GM10847 (cell line): Measurements from ENCODE around the gene SNTG2.

ENCODE experiments used
- POLR2A ChIP-seq: IDR thresholded peaks from 2 replicates; pipeline ENCODE4 v1.6.1; 2011; ENCODE audit not compliant: insufficient read length; ENCODE audit errors: extremely low read depth

Gene SNTG2

DNA sequence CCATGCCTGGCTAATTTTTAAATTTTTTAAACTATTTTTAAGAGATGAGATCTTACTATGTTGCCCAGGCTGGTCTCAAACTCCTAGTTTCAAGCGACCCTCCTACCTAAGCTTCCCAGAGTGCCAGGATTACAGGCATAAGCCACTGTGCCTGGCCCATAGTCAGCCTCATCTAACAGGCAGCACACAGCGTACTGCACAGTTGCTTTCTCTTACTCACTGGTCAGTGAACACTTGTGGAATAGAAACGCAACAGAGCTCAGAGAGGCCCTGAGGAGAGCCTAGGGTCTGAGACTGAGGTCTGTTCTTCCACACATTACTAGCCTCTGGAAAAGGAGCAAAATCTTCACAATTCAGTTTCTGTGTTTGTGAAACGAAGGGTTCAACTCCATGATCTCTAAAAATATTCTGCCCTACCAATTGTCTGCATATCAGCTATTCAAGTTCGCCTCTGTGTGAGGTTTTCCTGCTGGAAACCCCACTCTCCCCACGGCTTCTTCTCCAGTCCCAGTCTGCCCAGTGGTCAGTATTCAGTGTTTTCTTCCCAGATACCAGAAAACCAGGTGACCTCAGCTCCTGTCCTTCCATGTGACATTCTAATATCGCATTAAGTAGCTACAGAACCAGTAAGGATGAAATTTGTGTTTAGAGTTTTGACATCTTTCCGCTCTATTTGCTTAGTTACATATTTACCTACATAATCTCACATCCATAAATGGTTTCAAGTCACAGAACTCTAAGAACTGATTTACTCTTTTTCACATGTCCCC lies 26.6 kb upstream of the SNTG2 start:
- no peak for TF ChIP-seq POLR2A

DNA sequence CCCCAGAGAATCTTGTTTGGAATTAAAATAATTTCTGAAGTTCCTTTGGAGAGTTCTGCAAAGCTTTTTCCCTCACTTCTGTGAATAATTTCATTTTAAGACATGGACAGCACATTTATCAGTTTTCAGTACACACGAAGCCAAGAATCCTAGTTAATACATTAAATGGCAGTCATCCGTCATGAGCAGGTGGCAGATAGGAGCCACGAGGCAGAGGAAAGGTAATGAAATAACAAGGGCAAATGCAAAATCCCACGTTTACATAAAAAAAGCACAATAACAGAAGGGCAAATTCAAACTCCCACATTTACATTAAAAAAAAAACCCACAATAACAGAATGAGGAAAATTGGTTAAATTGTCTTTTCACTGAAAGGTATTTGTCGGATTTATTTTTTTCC lies 25.9 kb upstream of the SNTG2 start:
- TF ChIP-seq POLR2A, result no peak

DNA sequence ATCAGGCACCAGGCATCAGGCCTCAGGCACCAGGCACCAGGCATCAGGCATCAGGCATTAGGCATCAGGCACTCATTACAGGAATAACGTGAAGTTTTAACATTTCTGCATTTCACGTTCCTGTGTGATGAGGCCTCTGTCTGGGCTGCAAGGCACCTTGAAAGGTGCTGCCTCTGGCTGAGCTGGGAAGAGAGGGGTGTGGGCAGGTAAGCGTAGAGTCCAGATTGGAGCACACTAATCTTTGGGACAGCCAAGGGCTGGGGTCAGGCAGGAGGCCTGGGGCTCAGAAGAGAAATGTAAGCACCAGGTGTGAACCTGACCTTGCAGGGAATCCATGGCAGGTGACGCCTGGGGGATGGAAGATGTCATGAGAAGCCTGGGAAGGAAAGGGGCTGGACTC lies 25.3 kb upstream of the SNTG2 start:
- TF ChIP-seq POLR2A, result no peak

- no peak for TF ChIP-seq POLR2A
Observed at GRCh38 chr2:925711-926110, 24.9 kb upstream of the SNTG2 start.

- TF ChIP-seq POLR2A, result no peak
Observed at GRCh38 chr2:926259-926793, 24.3 kb upstream of the SNTG2 start.

GRCh38 chr2:926896-927295 lies 23.8 kb upstream of the SNTG2 start:
- TF ChIP-seq POLR2A, result no peak

GRCh38 chr2:929011-929735 lies 21.5 kb upstream of the SNTG2 start:
- TF ChIP-seq POLR2A, result no peak

DNA sequence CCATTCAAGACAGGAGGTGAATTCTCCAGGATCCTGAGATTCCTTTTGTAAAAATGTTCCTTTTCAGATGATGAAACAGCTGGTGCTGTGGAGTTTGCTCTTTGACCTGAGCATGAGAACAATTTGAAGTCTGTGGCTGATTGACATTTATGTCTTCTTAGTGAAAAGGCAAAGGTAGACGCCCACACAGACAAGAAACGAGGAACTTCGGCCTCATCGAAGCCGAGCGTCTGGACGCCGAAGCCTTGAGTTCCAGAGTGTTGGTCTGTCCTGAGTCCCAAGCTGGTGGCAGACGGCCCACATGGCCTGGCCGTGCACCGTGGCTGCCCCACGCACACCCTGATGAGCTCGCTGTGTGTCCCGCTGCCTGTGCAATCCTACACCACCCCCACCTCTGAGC lies 20.7 kb upstream of the SNTG2 start:
- TF ChIP-seq POLR2A, result no peak

DNA sequence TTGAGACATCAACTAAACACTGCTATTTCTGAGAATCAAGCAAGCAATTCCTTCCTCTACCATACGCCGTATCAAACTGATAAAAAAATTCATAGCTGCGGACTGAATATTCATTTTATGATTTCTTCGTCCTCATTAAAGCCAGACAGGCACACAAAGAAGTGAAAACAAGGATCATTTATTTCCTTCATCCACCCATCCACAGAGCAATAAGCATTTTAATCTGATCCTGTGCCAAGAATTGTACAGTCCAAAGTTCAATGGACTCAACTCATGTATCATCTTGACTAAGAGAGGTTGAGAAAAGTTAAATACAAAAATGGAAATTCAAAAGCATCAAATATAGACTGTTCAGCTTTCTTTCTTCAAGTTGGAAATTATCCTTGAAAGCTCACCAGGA lies 19.7 kb upstream of the SNTG2 start:
- no peak for TF ChIP-seq POLR2A

DNA sequence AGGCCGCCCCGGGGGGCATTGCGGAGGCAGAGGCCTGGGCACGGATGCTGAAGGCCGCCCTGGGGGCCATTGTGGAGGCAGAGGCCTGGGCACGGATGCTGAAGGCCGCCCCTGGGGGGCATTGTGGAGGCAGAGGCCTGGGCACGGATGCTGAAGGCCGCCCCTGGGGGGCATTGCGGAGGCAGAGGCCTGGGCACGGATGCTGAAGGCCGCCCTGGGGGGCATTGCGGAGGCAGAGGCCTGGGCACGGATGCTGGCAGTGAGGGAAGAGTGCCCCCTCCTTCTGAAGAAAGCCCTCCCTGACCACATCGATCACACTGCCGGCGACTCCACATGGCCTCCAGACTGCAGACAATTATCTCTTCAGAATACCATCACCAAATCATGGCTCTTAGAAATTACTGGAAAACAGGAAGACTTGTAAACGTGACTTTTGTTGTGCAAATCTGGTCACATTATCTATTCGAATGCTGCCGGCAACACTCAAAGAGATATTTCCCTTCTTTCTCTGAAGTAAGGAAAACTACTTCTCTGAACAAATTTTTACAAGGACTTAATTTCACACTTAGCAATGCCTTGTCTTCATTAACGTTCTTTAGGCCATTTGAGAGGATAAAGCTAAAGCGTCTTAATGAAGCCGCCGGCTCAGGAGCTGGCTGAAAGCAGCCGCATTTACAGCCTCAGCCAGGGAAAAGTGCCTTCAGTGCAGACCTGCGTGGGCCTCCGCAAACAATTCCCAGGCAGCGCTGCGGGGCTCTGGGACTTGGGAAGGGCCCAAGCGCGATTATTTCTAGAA lies 18.1 kb upstream of the SNTG2 start:
- no peak for TF ChIP-seq POLR2A

- TF ChIP-seq POLR2A, result no peak
Observed at GRCh38 chr2:933734-934295, 16.8 kb upstream of the SNTG2 start.

- no peak for TF ChIP-seq POLR2A
Observed at GRCh38 chr2:937530-937929, 13.1 kb upstream of the SNTG2 start.

- no peak for TF ChIP-seq POLR2A
Observed at GRCh38 chr2:938181-939005, 12.3 kb upstream of the SNTG2 start.

GRCh38 chr2:939936-940601 lies 10.6 kb upstream of the SNTG2 start:
- no peak for TF ChIP-seq POLR2A
